GM18867 (cell line): ENCODE measurements around the gene EPS8L1.
"Not testable (repeated sequence)": the region's sequence is repeated elsewhere in the genome, so short reads cannot be mapped to it uniquely, and the experiment has no call there.

Source experiments
- ATAC-seq: cut with Tn5 transposase; IDR thresholded peaks from one replicate; pipeline ENCODE4 v1.9.1; 2021; ENCODE audit warnings: mild to moderate bottlenecking, moderate library complexity; ENCODE audit not compliant: unreplicated experiment

Gene EPS8L1

DNA sequence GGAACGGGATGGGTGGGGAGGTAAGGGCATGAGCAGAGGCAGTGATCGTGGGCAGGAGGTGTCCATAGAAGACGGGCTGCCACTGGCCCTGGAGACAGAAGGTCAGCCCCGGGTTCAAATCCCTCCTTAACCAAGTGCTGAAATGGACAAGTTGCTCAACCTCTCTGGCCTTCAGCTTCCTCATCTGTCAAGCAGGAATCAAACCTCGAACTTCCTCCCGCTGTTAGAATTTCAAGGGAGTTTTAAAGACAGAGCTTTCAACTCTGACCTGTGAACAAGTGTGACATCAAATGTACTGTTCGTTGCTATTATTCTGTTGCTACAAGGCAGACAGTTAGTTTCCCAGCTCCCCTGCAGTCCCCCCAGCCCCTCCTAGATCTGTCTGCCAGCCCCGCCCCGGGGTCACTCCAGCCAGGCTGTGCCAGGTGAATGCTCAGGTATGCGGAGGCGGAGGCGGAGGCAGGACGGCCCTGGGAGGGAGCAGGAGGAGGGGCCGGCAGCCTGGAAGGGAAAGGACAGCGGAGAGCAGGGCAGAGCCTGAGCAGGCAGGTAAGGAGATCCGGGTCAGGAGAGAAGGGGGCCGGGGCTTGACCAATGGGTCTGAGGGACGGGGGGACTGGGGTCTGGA, at the start of gene EPS8L1:
TSS of gene EPS8L1 (plus strand) at position 499 of the 628 bp plus-strand sequence. CDS start 576 bp downstream, outside the sequence.
- ATAC-seq: no peak

GRCh38 chr19:55027140-55027471, 48.6 kb upstream of the EPS8L1 start:
- not testable (repeated sequence) for ATAC-seq

- ATAC-seq: no peak
Observed at GRCh38 chr19:55027472-55028337, 48.0 kb upstream of the EPS8L1 start.

DNA sequence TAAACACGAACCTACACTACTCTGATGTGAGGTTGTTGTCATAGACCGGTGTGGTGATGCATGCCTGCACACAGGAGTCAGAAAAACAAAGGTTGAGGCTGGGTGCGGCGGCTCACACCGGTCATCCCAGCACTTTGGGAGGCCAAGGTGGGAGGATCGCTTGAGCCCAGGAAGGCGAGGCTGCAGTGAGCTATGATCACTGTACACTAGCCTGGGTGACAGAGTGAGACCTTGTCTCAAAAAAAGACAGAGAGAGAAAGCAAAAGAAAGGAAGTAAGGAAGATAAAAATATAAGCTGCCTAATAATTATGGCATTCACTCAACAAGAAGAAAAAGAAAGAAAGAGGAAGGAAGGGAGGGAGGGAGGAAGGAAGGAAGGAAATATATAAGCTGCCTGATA, 46.9 kb upstream of the EPS8L1 start:
- ATAC-seq: no peak

GRCh38 chr19:55031178-55031577, 44.5 kb upstream of the EPS8L1 start:
- no peak for ATAC-seq

GRCh38 chr19:55032170-55032800, 43.4 kb upstream of the EPS8L1 start:
- ATAC-seq: no peak

DNA sequence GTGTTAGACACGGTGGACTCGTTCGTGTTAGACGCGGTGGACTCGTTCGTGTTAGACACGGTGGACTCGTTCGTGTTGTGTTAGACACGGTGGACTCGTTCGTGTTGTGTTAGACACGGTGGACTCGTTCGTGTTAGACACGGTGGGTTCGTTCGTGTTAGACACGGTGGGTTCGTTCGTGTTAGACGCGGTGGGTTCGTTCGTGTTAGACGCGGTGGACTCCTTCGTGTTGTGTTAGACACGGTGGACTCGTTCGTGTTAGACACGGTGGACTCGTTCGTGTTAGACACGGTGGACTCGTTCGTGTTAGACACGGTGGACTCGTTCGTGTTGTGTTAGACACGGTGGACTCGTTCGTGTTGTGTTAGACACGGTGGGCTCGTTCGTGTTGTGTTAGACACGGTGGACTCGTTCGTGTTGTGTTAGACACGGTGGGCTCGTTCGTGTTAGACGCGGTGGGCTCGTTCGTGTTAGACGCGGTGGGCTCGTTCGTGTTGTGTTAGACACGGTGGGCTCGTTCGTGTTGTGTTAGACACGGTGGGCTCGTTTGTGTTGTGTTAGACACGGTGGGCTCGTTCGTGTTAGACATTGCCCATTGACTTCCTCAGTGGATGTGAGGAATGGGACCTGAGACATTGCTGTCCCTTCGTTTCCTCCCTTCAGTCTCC, 42.6 kb upstream of the EPS8L1 start:
- not testable (repeated sequence) for ATAC-seq

DNA sequence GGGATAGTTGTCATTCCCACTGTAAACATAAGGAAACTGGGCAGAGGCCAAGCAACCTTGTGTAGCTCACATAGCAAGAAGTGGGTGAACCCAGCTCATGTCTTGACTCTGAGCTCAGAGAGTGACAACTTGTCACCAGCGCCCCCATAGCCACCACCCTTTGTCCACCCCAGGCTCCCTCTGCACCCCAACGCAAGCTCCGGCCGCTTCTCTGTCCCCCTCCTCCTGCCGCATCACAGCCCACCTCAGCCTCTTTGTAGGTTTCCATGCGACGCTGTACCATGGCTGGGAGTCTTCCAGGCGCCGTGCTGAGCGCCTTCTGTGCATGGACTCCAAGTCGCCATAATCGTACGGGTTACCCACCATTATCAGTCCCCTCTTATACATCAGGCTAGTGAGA, 40.9 kb upstream of the EPS8L1 start:
- ATAC-seq: no peak

DNA sequence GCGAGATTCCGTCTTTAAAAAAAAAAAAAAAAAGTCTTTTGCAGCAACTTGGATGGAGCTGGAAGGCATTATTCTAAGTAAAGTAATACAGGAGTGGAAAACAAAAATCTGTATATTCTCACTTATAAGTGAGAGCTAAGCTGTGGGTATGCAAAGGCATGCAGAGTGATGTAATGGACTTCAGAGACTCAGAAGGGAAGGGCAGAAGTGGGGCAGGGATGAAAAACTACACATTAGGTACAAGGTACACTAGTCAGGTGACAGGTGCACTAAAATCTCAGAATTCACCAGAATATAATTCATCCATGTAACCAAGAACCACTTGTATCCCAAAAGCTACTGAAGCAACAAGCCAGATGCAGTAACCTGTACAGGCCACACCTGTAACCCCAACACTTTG, 39.6 kb upstream of the EPS8L1 start:
- no peak for ATAC-seq

DNA sequence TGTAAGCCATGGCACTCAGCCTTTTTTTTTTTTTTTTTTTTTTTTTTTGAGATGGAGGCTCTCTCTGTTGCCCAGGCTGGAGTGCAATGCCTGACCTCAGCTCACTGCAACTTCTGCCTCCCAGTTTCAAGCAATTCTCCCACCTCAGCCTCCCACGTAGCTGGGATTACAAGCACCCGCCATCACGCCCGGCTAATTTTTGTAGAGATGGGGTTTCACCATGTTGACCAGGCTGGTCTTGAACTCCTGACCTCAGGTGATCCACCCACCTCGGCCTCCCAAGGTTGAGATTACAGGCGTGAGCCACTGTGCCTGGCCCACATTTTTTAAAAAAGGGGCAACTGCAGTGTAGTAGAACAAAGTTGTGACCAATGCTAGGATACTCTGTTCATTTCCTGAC, 38.1 kb upstream of the EPS8L1 start:
- ATAC-seq: not testable (repeated sequence)

DNA sequence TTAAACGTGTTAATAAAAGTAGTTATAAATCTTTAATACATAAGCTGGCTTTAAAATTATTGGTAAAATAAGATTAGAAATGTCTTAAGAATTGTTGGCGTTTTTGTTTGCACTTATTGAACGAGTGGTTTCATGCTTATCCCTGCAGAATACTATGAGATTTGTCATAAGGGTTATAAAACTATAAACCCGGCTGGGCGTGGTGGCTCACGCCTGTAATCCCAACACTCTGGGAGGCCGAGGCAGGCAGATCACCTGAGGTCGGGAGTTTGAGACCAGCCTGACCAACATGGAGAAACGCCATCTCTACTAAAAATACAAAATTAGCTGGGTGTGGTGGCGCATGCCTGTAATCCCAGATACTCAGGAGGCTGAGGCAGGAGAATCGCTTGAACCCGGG, 35.0 kb upstream of the EPS8L1 start:
- not testable (repeated sequence) for ATAC-seq

DNA sequence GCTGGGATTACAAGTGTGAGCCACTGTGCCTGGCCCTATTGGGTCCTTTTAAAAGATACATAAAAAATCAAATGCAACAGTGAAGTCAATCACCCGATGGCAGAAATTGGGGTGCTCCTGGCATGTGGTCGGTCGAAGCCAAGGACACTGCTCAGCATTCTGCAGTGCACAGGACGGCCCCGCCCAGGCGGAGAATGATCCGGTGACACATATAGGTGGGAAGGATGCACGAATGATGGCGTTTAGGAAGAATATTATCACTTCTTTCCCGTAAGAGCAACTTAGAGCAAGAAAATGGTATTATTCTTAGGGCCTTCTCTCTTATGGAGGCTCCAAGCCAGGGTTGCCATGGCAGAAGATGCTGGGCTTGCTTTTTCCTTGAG, 34.4 kb upstream of the EPS8L1 start:
- no peak for ATAC-seq

DNA sequence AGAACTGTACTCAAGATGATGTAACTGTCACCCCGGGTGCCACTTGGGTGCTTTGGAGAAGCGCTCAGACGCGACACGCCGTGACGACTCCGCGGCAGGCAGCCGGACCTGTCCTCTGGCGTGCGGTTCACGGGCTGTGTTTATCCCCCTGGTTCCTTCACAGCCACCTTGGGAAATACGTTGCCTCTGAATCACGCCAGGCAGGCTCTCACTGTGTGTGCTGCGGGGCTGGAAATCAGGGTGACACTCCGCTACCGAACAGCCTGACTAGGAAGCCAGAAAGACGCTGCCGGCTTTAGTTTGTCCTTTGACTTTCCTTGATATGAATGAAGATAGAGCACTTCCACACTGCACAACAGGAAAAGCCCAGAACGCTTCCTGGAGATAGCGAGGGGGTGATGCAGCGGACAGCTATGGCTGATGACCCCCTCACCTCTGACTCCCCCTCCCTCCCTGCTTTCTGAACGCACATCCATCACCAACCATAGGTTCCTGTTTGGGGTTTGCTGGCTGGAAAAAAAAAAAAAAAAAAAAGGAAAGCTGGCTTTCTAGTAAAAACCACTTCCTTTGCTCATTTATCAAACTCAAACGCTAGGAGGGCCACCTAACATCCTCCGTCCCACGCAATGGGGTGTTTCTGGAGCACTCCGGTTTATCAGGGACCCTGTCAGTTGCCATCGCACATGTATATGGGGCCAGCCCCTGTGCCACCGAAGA, 33.9 kb upstream of the EPS8L1 start:
- ATAC-seq: no peak

DNA sequence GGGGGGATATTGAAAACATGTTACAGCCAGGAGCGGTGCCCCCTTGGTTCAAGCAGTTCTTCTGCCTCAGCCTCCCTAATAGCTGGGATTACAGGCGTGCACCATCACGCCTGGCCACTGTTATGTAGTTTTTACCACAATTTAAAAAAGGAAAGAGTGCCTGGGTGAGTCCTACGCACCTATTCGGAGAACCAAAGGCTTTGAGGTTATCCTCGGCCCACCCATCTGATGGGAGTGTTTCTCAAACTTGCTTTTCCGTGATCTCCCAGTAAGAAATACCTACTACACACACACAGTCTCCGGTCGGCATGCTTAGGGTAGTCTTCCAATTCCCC, 33.4 kb upstream of the EPS8L1 start:
- ATAC-seq: no peak

DNA sequence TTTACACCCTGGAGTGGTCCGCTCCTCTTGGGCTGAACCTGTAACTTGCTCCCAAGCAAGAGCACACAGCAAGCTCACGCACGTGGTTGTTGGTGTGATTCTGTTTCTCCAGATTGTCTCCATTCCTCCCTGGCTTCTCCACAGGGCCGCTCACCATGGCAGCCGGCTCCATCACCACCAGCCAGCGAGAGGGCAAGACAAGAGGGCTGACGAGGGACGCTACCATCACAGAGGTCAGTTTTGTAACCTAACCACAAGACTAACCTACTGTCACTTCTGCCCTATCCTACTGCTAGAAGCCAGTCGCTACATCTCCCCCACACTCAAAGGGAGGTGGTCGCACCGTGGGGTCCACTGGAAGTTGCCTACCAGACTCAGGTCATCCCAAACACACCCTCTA, 33.0 kb upstream of the EPS8L1 start:
- ATAC-seq: no peak

DNA sequence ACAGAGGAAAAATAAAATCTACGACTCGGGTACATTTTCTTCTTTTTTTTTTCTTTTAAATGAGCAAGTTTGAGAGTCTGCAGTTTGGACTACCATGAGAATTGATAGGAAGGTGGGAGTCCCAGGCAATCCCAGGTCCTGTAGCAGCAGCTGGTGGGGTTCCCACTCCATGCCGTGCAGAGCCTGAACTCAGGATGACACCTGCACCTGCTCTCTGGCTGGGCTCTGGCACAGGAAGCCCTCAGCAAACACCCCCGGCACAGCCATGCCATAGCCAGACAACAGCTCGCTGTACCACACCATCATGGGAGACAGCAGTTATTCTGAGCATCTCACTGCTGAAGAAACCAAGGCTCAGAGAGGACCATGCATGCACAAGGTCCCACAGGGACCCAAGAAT, 31.4 kb upstream of the EPS8L1 start:
- ATAC-seq: no peak

DNA sequence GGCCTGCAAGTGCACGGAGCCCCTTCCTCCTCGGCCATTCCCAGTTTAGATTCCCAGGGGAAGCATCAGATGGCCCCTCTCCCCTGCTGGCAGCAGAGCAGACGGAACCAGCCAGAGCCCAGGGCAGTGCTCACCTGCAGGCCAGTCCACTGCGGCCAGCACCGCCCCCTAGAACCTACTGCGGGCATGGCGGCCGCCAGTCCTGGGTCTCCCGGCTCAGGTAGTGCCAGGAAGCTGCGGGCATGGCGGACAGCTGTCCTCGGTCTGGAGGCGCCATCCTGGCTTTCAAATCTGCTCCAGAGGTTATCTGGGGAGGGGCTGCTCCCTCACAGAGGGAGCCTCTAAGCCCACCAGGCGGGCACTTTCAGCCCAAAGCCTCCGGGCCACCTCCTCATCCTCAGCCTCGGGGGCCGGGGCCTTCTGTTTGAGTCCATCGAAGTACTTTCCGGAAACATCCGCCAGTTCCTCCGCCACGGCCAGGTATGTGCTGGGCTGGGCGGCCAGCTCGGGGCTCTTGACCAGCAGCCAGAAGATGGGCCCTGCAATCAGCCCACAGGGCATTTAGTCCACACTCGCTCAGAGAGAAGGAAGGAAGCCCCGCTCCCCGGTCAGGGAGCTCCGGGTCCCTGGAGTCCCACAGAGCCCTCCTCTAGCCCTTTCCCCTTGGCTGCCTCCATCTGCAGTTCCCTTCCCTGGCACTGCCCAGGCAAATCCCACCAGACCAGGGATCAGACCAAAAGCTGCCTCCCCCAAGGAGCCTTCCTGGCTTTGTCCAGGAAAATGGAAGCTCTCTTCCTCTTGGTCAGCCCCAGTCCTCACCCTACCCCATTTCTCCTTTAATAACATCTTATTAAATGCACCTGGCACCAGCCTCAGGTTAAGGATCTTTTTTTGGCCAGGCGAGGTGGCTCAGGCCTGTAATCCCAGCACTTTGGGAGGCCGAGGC, 30.6 kb upstream of the EPS8L1 start:
- no peak for ATAC-seq

GRCh38 chr19:55046975-55047622, 28.6 kb upstream of the EPS8L1 start:
- ATAC-seq: no peak

- ATAC-seq: no peak
Observed at GRCh38 chr19:55047951-55048350, 27.7 kb upstream of the EPS8L1 start.
